Type B pancreatic cell (in vitro differentiated cells): ENCODE results near the gene DPYSL4. TPM values are rescaled to one million over a fixed set of nuclear protein-coding genes. Genes with fewer than 3 reads are reported as not detected.

ENCODE experiments used
- DNase-seq: peaks from one replicate; pipeline ENCODE4 v3.0.0; 2021; ENCODE audit warnings: mixed read lengths; ENCODE audit not compliant: unreplicated experiment; ENCODE audit errors: extremely low spot score
- H3K27ac Mint-ChIP-seq: 2 replicates; pipeline ENCODE4 v1.8.0; 2021; ENCODE audit warnings: mild to moderate bottlenecking, mixed read lengths
- H3K27me3 Mint-ChIP-seq: 2 replicates; pipeline ENCODE4 v1.8.0; 2021; ENCODE audit warnings: mixed read lengths
- H3K36me3 Mint-ChIP-seq: 2 replicates; pipeline ENCODE4 v1.8.0; 2021; ENCODE audit warnings: mixed read lengths
- H3K4me1 Mint-ChIP-seq: one replicate; pipeline ENCODE4 v1.8.0; 2021; ENCODE audit warnings: mixed read lengths; ENCODE audit not compliant: unreplicated experiment
- H3K4me3 Mint-ChIP-seq: 2 replicates; pipeline ENCODE4 v1.8.0; 2021; ENCODE audit warnings: mild to moderate bottlenecking, mixed read lengths
- H3K9me3 Mint-ChIP-seq: 2 replicates; pipeline ENCODE4 v1.8.0; 2021; ENCODE audit warnings: mixed read lengths
- CTCF ChIP-seq: fragments of 200-600 bp; sonication (generic); conservative IDR thresholded peaks from 2 replicates; pipeline ENCODE4 v1.5.0; 2021; ENCODE audit warnings: antibody characterized with exemption, mild to moderate bottlenecking
- total RNA-seq: library from RNA; stranded (reverse); gene quantifications from 2 replicates; pipeline ENCODE4 v1.2.1, GENCODE V29; 2021; ENCODE audit warnings: low replicate concordance

DPYSL4 gene
- total RNA-seq, 1 donor from 2014 or later = 61.9 TPM

GRCh38 chr10:132174237-132174636, 12.5 kb upstream of the DPYSL4 start:
- no peak overlapping the region for H3K27ac Mint-ChIP-seq
- H3K27me3 Mint-ChIP-seq = peaks cover 67% of the 10 kb centered on the region
- peaks cover 3% of the 10 kb centered on the region for H3K36me3 Mint-ChIP-seq
- TF ChIP-seq CTCF = no peak
- H3K4me1 Mint-ChIP-seq = peaks cover 5% of the 10 kb centered on the region
- H3K4me3 Mint-ChIP-seq = no peak overlapping the region
- DNase-seq = no peak
- peaks cover 3% of the 10 kb centered on the region for H3K9me3 Mint-ChIP-seq

- H3K4me1 Mint-ChIP-seq = peaks cover 5% of the 10 kb centered on the region
- H3K4me3 Mint-ChIP-seq = no peak overlapping the region
- peaks cover 3% of the 10 kb centered on the region for H3K36me3 Mint-ChIP-seq
- H3K27me3 Mint-ChIP-seq = peaks cover 69% of the 10 kb centered on the region
- TF ChIP-seq CTCF = no peak
- H3K27ac Mint-ChIP-seq = no peak overlapping the region
- peaks cover 3% of the 10 kb centered on the region for H3K9me3 Mint-ChIP-seq
- DNase-seq = no peak
Observed at GRCh38 chr10:132175408-132175807, 11.3 kb upstream of the DPYSL4 start.

GRCh38 chr10:132175907-132176581, 10.7 kb upstream of the DPYSL4 start:
- Mint-ChIP-seq H3K27ac (no peak overlapping the region), H3K4me1 (peaks cover 9% of the 10 kb centered on the region), H3K4me3 (no peak overlapping the region), H3K27me3 (peaks cover 69% of the 10 kb centered on the region), H3K36me3 (peaks cover 3% of the 10 kb centered on the region), H3K9me3 (peaks cover 3% of the 10 kb centered on the region)
- no peak for TF ChIP-seq CTCF
- DNase-seq = no peak

GRCh38 chr10:132176623-132177500, 9.9 kb upstream of the DPYSL4 start:
- Mint-ChIP-seq H3K4me1 (peaks cover 11% of the 10 kb centered on the region), H3K36me3 (peaks cover 3% of the 10 kb centered on the region), H3K4me3 (no peak overlapping the region), H3K27ac (no peak overlapping the region), H3K27me3 (peaks cover 72% of the 10 kb centered on the region), H3K9me3 (peaks cover 3% of the 10 kb centered on the region)
- TF ChIP-seq CTCF = no peak
- no peak for DNase-seq

GRCh38 chr10:132178046-132178445, 8.7 kb upstream of the DPYSL4 start:
- H3K27me3 Mint-ChIP-seq = peaks cover 75% of the 10 kb centered on the region
- no peak for DNase-seq
- peaks cover 3% of the 10 kb centered on the region for H3K36me3 Mint-ChIP-seq
- peaks cover 3% of the 10 kb centered on the region for H3K9me3 Mint-ChIP-seq
- no peak for TF ChIP-seq CTCF
- no peak overlapping the region for H3K27ac Mint-ChIP-seq
- H3K4me3 Mint-ChIP-seq = no peak overlapping the region
- peaks cover 13% of the 10 kb centered on the region for H3K4me1 Mint-ChIP-seq
